ENCODE results near the gene SSBP3.

GRCh38 chr1:54278941-54279422 is 127.2 kb downstream of the SSBP3 start:
- TF ChIP-seq POLR2A (IDR thresholded peaks at IDR 0.05): no peak
- TF ChIP-seq CTCF (IDR thresholded peaks at IDR 0.05): no peak
